NT2/D1 (cell line): ENCODE data around the gene MIPEP.

ENCODE experiments used
- DNase-seq: peaks from one replicate; pipeline ENCODE4 v3.0.0-alpha.2; 2011; ENCODE audit warnings: low read depth, low spot score
- H3K27me3 ChIP-seq: 2 replicates; pipeline ENCODE4 v1.6.0; 2011; ENCODE audit warnings: mild to moderate bottlenecking; ENCODE audit not compliant: insufficient read length, insufficient read depth
- H3K36me3 ChIP-seq: 2 replicates; pipeline ENCODE4 v1.6.1; 2011; ENCODE audit warnings: mild to moderate bottlenecking, low read length, mixed read lengths; ENCODE audit not compliant: insufficient read depth, insufficient read length
- H3K4me1 ChIP-seq: 2 replicates; pipeline ENCODE4 v1.5.1; 2011; ENCODE audit not compliant: insufficient read depth, insufficient read length
- H3K4me3 ChIP-seq: 2 replicates; pipeline ENCODE4 v1.5.1; 2011; ENCODE audit warnings: low read depth; ENCODE audit not compliant: insufficient read length
- H3K9ac ChIP-seq: 2 replicates; pipeline ENCODE4 v1.6.0; 2011; ENCODE audit warnings: low read depth; ENCODE audit not compliant: insufficient read length
- H3K9me3 ChIP-seq: 2 replicates; pipeline ENCODE4 v1.5.1; 2011; ENCODE audit warnings: mild to moderate bottlenecking, low read length; ENCODE audit not compliant: insufficient read depth
- SUZ12 ChIP-seq: IDR thresholded peaks from 2 replicates; pipeline ENCODE4 v1.6.1; 2011; ENCODE audit not compliant: insufficient read length, insufficient read depth; ENCODE audit errors: extremely low read depth
- YY1 ChIP-seq: IDR thresholded peaks from 2 replicates; pipeline ENCODE4 v1.6.1; 2011; ENCODE audit not compliant: insufficient read length, insufficient read depth
- ZNF274 ChIP-seq: IDR thresholded peaks from 2 replicates; pipeline ENCODE4 v1.6.1; 2011; ENCODE audit warnings: mild to moderate bottlenecking, low read depth, low read length

Gene MIPEP

GRCh38 chr13:23871616-23872220 lies 17.5 kb downstream of the MIPEP start:
- DNase-seq, result no peak
- TF ChIP-seq SUZ12 (no peak), YY1 (no peak), ZNF274 (no peak)
- H3K9ac ChIP-seq, result no peak overlapping the region

DNA sequence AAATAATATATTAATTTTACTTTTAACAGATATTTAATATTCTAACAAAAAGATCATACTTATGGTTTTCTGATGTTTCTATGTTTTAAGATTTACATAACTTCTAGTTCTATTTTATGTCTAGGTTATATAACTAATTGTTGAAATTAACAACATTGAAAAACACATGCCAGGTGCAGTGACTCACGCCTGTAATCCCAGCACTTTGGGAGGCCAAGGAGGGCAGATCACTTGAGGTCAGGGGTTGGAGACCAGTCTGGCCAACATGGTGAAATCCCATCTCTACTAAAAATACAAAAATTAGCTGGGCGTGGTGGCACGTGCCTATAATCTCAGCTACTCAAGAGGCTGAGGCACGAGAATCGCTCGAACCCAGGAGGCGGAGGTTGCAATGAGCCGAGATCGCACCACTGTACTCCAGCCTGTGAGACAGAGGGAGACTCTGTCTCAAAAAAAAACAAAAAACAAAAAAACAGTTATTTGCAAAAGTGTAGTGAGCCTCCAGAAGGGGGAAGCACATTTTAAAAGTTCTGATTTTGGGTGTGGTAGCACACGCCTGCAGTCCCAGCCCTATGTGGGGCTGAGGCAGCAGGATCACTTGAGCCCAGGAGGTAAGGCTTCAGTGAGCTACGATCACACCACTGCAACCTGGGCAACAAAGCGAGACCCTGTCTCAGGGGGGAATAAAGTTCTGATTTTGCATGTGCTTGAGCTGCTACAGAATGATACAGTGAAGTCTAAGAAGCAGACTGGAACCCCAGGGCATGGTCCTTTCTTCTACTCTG lies 18.7 kb downstream of the MIPEP start:
- no peak for DNase-seq
- TF ChIP-seq YY1 (no peak), ZNF274 (no peak), SUZ12 (no peak)
- H3K4me1 ChIP-seq, result peaks cover 3% of the 10 kb centered on the region

More at GRCh38 chr13:23871616-23872220, 17.5 kb downstream of the MIPEP start:
- Histone ChIP-seq H3K36me3 (peaks cover 5% of the 10 kb centered on the region), H3K4me1 (no peaks in the 10 kb centered on the region), H3K9me3 (no peaks in the 10 kb centered on the region), H3K4me3 (no peak overlapping the region), H3K27me3 (no peaks in the 10 kb centered on the region)

GRCh38 chr13:23868521-23868920 lies 20.7 kb downstream of the MIPEP start:
- no peak for TF ChIP-seq ZNF274
- TF ChIP-seq YY1, result no peak
- no peak for TF ChIP-seq SUZ12
- DNase-seq, result no peak
- H3K4me1 ChIP-seq, result peaks cover 3% of the 10 kb centered on the region
- peaks cover 5% of the 10 kb centered on the region for H3K36me3 ChIP-seq
- H3K9ac ChIP-seq, result no peak overlapping the region
- no peaks in the 10 kb centered on the region for H3K9me3 ChIP-seq
- H3K27me3 ChIP-seq, result no peaks in the 10 kb centered on the region
- H3K4me3 ChIP-seq, result no peak overlapping the region

More for the DNA sequence above, 18.7 kb downstream of the MIPEP start:
- Histone ChIP-seq H3K9ac (no peak overlapping the region), H3K9me3 (no peaks in the 10 kb centered on the region), H3K27me3 (no peaks in the 10 kb centered on the region), H3K4me3 (no peak overlapping the region), H3K36me3 (peaks cover 5% of the 10 kb centered on the region)

DNA sequence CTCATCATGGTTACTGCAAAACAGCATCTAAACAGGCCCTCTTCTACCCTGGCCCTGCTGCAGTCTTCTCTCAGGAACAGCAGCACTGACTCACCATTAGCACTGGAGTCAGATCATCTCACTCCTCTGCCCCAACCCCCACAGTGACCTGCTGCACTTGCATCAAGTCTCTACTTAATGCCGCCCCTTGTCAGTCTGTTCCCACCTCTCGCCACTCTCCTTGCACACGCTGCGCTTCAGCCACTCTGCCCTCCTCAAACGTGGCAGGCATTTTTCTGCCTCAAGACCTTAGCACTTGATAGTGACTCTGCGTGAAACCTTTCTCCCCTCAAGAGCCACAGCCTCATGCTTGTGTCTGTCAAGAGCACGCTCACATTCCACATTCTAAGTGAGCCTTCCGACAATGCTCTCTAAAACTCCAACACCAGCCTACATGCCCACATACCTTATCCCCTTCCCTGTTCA lies 22.1 kb downstream of the MIPEP start:
- Histone ChIP-seq H3K36me3 (peaks cover 5% of the 10 kb centered on the region), H3K9ac (no peak overlapping the region), H3K27me3 (no peaks in the 10 kb centered on the region), H3K9me3 (no peaks in the 10 kb centered on the region), H3K4me1 (peaks cover 3% of the 10 kb centered on the region), H3K4me3 (no peak overlapping the region)
- no peak for DNase-seq
- no peak for TF ChIP-seq ZNF274
- no peak for TF ChIP-seq YY1
- no peak for TF ChIP-seq SUZ12

DNA sequence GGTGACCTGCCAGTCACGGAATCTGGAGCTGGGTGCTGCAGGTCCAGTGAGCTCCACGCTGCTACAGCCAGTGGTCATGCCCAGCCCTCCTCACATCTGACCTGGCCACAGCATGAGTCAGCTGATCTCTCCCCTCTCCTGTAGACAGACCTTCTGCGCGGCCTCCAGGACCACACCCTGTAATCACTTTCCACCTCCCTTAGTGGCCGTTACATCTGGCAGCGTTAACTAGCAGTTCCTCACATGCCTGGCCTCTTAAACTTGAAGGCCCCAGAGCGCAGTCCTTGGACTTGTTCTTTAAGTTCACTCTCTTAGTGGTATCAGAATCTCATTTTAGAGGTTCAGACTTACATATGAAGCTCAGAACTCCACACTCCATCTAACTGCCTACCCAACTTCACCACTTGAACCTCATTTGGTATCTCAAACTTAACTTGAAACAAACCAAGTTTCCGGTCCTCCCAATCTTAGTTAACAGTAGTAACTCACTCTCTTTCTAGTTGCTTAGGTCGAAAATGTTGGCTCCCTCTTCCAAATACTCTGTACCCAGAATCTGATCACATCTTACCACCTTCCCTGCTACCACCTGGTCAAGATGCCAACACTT lies 22.7 kb downstream of the MIPEP start:
- Histone ChIP-seq H3K27me3 (no peaks in the 10 kb centered on the region), H3K4me3 (no peak overlapping the region), H3K4me1 (peaks cover 3% of the 10 kb centered on the region), H3K36me3 (peaks cover 8% of the 10 kb centered on the region), H3K9ac (no peak overlapping the region), H3K9me3 (no peaks in the 10 kb centered on the region)
- no peak for DNase-seq
- TF ChIP-seq YY1, result no peak
- TF ChIP-seq SUZ12, result no peak
- TF ChIP-seq ZNF274, result no peak

GRCh38 chr13:23865906-23866305 lies 23.3 kb downstream of the MIPEP start:
- H3K27me3 ChIP-seq, result no peaks in the 10 kb centered on the region
- no peak for DNase-seq
- H3K9me3 ChIP-seq, result no peaks in the 10 kb centered on the region
- no peak overlapping the region for H3K9ac ChIP-seq
- H3K4me3 ChIP-seq, result no peak overlapping the region
- peaks cover 9% of the 10 kb centered on the region for H3K36me3 ChIP-seq
- TF ChIP-seq SUZ12 (no peak), YY1 (no peak), ZNF274 (no peak)
- H3K4me1 ChIP-seq, result peaks cover 3% of the 10 kb centered on the region

DNA sequence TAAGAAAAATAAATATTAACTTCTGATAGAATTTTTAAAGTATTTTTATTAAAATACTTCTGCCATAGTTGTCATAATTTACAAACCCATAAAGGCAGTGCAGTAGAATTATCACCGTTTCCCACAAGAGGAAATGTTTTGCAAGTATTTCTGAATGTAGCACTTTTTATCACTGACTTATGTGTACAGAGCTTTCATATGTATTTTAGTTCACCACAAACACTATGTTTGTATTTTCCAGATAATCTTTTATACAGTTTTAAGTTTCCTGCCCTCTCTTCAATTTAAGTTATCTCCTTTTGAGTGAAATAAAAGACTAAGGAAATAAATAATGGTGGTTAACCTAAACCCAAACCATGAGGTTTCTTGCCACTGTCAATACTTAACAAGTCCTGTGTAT lies 24.2 kb downstream of the MIPEP start:
- Histone ChIP-seq H3K9ac (no peak overlapping the region), H3K9me3 (no peaks in the 10 kb centered on the region), H3K4me1 (peaks cover 3% of the 10 kb centered on the region), H3K36me3 (peaks cover 9% of the 10 kb centered on the region), H3K27me3 (no peaks in the 10 kb centered on the region), H3K4me3 (no peak overlapping the region)
- DNase-seq, result no peak
- TF ChIP-seq ZNF274, result no peak
- TF ChIP-seq YY1, result no peak
- no peak for TF ChIP-seq SUZ12
